Loucy (cell line): ENCODE measurements around the gene DNAJB12.
A peak's percentile ranks its signal among the peaks of the same experiment; 100 is the strongest.
"Not testable (repeated sequence)": the region's sequence is repeated elsewhere in the genome, so short reads cannot be mapped to it uniquely, and the experiment has no call there.

ENCODE experiments used
- H2AFZ ChIP-seq: fragments of 200-600 bp; sonication (generic); 2 replicates; pipeline ENCODE4 v1.6.0; 2016; ENCODE audit warnings: antibody characterized with exemption, mild to moderate bottlenecking, low read length, moderate library complexity
- H3F3A ChIP-seq: fragments of 200-600 bp; 2 replicates; pipeline ENCODE4 v1.6.0; 2016; ENCODE audit warnings: antibody characterized with exemption, low read depth, mild to moderate bottlenecking
- H3K27me3 ChIP-seq: fragments of 200-600 bp; sonication (generic); 2 replicates; pipeline ENCODE4 v1.6.1; 2014; ENCODE audit warnings: low read length, mild to moderate bottlenecking; ENCODE audit not compliant: insufficient read depth, poor library complexity, severe bottlenecking
- H3K36me3 ChIP-seq: fragments of 200-600 bp; sonication (generic); 2 replicates; pipeline ENCODE4 v1.6.1; 2016; ENCODE audit warnings: low read length; ENCODE audit not compliant: insufficient read depth
- H3K4me1 ChIP-seq: fragments of 200-600 bp; sonication (generic); 2 replicates; pipeline ENCODE4 v1.5.1; 2014; ENCODE audit warnings: low read length, mild to moderate bottlenecking; ENCODE audit not compliant: insufficient read depth, poor library complexity, severe bottlenecking
- H3K4me2 ChIP-seq: fragments of 200-600 bp; sonication (generic); 2 replicates; pipeline ENCODE4 v1.6.0; 2014; ENCODE audit warnings: antibody characterized with exemption, low read length, low read depth, mild to moderate bottlenecking; ENCODE audit not compliant: poor library complexity, severe bottlenecking
- H3K4me3 ChIP-seq: fragments of 200-600 bp; sonication (generic); 2 replicates; pipeline ENCODE4 v1.5.1; 2014; ENCODE audit warnings: low read length, mild to moderate bottlenecking, mixed read lengths; ENCODE audit not compliant: poor library complexity, severe bottlenecking
- H3K79me2 ChIP-seq: fragments of 200-600 bp; sonication (generic); 2 replicates; pipeline ENCODE4 v1.6.1; 2014; ENCODE audit warnings: low read length; ENCODE audit not compliant: insufficient read depth
- H3K9ac ChIP-seq: fragments of 200-600 bp; sonication (generic); 2 replicates; pipeline ENCODE4 v1.6.0; 2014; ENCODE audit warnings: mild to moderate bottlenecking, low read depth, low read length, moderate library complexity; ENCODE audit not compliant: poor library complexity, severe bottlenecking
- H3K9me2 ChIP-seq: fragments of 200-600 bp; sonication (generic); replicated peaks from 2 replicates; pipeline ENCODE4 v1.6.1; 2016; ENCODE audit warnings: low read depth, low read length, mixed read lengths
- H3K9me3 ChIP-seq: fragments of 200-600 bp; sonication (generic); 2 replicates; pipeline ENCODE4 v1.6.1; 2014; ENCODE audit warnings: mild to moderate bottlenecking, antibody characterized with exemption, low read length, low read depth; ENCODE audit not compliant: insufficient read depth
- H4K20me1 ChIP-seq: fragments of 200-600 bp; sonication (generic); 2 replicates; pipeline ENCODE4 v1.6.0; 2014; ENCODE audit warnings: antibody characterized with exemption, low read length, mild to moderate bottlenecking; ENCODE audit not compliant: insufficient read depth, poor library complexity, severe bottlenecking
- CTCF ChIP-seq: fragments of 200-600 bp; sonication (generic); conservative IDR thresholded peaks from 2 replicates; pipeline ENCODE4 v1.5.1; 2014; ENCODE audit warnings: mild to moderate bottlenecking, antibody characterized with exemption, low read length
- EZH2phosphoT487 ChIP-seq: fragments of 200-600 bp; IDR thresholded peaks from 2 replicates; pipeline ENCODE4 v1.6.1; 2018; ENCODE audit warnings: antibody characterized with exemption, mild to moderate bottlenecking, moderate library complexity, borderline replicate concordance

Gene DNAJB12

GRCh38 chr10:72308320-72308987 lies 46.3 kb downstream of the DNAJB12 start:
- no peaks in the 10 kb centered on the region for H3K27me3 ChIP-seq
- H3K9ac ChIP-seq, result peak overlapping the region; percentile 49
- H3K4me2 ChIP-seq, result peak overlapping the region; percentile 4
- H3K36me3 ChIP-seq, result no peaks in the 10 kb centered on the region
- no peaks in the 10 kb centered on the region for H3K9me2 ChIP-seq
- H3K4me3 ChIP-seq, result no peak overlapping the region
- H2AFZ ChIP-seq, result peak overlapping the region; percentile 17; the same call in 1 of the 2 replicates
- H4K20me1 ChIP-seq, result no peaks in the 10 kb centered on the region
- peaks cover 3% of the 10 kb centered on the region; the same call in 1 of the 2 replicates for H3F3A ChIP-seq
- no peak for TF ChIP-seq EZH2phosphoT487
- TF ChIP-seq CTCF, result no peak
- peaks cover 54% of the 10 kb centered on the region for H3K4me1 ChIP-seq
- no peaks in the 10 kb centered on the region for H3K79me2 ChIP-seq
- H3K9me3 ChIP-seq, result no peaks in the 10 kb centered on the region

GRCh38 chr10:72307711-72308110 lies 47.0 kb downstream of the DNAJB12 start:
- peaks cover 58% of the 10 kb centered on the region for H3K4me1 ChIP-seq
- not testable (repeated sequence) for H3F3A ChIP-seq, H2AFZ ChIP-seq

GRCh38 chr10:72306215-72306760 lies 48.4 kb downstream of the DNAJB12 start:
- no peaks in the 10 kb centered on the region for H3K9me3 ChIP-seq
- no peak overlapping the region for H3K4me3 ChIP-seq
- H3K4me2 ChIP-seq, result no peak overlapping the region
- no peak overlapping the region for H3K9ac ChIP-seq
- H3F3A ChIP-seq, result peaks cover 3% of the 10 kb centered on the region; the same call in 1 of the 2 replicates
- no peaks in the 10 kb centered on the region for H3K36me3 ChIP-seq
- no peak overlapping the region for H2AFZ ChIP-seq
- TF ChIP-seq CTCF (no peak), EZH2phosphoT487 (no peak)
- H3K4me1 ChIP-seq, result peaks cover 61% of the 10 kb centered on the region
- peaks cover 6% of the 10 kb centered on the region; the same call in 1 of the 2 replicates for H3K79me2 ChIP-seq
- H3K9me2 ChIP-seq, result no peaks in the 10 kb centered on the region
- no peaks in the 10 kb centered on the region for H3K27me3 ChIP-seq
- H4K20me1 ChIP-seq, result no peaks in the 10 kb centered on the region

More at GRCh38 chr10:72307711-72308110, 47.0 kb downstream of the DNAJB12 start:
- not testable (repeated sequence) for H3K4me2 ChIP-seq, H3K9me2 ChIP-seq, H4K20me1 ChIP-seq, H3K9me3 ChIP-seq, H3K36me3 ChIP-seq, H3K4me3 ChIP-seq, H3K79me2 ChIP-seq, H3K27me3 ChIP-seq
- H3K9ac ChIP-seq, result peak overlapping the region; percentile 49
